ENCODE data around the gene SLC46A3.
"Not testable (repeated sequence)": the region's sequence is repeated elsewhere in the genome, so short reads cannot be mapped to it uniquely, and the experiment has no call there.

Gene SLC46A3, protein sequence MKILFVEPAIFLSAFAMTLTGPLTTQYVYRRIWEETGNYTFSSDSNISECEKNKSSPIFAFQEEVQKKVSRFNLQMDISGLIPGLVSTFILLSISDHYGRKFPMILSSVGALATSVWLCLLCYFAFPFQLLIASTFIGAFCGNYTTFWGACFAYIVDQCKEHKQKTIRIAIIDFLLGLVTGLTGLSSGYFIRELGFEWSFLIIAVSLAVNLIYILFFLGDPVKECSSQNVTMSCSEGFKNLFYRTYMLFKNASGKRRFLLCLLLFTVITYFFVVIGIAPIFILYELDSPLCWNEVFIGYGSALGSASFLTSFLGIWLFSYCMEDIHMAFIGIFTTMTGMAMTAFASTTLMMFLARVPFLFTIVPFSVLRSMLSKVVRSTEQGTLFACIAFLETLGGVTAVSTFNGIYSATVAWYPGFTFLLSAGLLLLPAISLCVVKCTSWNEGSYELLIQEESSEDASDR

DNA sequence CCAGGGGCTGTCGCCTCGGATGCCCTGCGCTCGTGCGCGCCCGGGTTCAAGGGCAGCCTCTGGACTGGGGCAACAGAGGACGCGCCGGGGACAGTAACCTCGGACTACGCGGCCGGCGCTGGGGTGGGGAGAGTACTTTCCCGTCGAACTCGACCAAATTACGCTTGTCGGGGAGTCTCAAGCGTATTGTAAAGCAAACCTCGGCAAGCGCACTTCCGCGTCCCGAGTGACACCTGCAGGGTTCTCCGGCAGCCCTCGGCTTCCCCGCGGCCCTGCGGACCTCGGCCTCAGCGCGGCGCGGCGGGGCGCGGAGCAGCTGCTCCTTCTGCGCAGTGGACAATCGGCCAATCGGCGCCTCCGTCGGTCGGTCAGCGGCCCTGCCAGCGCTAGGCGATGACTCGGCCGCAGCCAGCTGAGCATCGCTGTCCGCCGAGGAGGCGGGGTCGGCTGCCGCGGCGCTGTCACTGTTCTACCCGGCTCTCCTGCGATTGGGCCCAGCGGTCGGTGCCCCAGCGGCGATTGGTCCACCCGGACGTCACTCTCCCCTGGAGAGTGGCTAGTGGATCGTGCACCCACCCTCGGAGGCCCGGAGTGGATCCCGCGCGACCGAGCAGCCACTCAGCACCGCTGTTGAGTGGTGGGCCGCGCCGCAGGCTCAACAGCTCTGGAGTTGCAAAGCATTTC is at the start of gene SLC46A3:
Gene SLC46A3, minus strand, starts transcription at position 428 of the 684 bp plus-strand sequence. CDS start 972 bp downstream, outside the sequence.
- DNase-seq, result peak; percentile 97

DNA sequence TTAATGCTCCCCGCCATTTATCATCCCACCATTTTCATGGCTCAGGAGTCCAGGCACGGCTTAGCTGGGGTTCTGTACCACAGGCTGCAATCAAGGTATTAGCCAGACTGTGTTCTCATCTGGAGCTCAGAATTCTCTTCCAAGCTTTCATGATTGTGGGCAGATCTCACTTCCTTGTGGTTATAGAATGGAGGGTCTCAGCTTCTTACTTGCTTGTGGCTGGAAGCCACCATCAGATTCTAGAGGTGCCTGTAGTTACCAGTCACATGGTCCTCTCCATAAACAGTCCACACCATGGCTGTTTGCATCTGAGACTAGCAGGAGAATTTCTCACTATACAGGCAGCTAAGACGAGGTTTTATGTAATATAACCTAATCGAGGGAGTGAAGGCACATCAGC is 45.1 kb upstream of the SLC46A3 start:
- no peak for DNase-seq

DNA sequence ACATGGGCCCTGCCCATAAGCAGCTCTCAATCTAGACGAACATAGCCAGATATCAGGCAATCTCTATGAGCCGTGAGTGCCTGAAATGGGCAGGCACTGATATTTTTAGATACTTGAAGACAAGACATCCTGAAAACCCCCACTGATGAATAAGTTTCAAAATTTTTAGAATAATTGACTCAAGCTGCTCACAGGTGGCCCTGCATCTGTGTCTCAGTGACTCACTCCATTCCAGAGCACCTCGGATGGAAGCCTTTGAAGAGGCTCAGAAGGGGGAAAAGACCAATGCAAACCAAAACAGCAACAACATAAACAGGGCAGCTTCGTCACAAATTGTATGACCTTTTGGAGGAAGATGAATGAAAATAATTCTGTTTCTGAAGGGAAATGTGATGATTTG is 42.8 kb upstream of the SLC46A3 start:
- DNase-seq, result no peak

DNA sequence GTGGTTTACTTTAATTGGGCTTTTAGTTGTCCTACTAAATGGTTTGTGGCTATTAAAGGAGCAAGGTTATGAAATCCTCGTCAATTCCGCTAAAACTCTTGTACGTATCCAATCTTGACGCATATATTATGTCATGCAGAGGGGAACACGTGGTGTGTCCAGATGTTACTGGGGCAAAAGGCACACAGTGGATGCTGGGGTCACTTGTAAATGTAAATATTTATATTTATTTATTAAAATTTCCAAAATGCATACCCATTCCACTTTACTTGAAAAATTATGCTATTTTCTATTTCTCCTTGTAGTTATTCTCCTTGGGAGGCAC is 36.7 kb upstream of the SLC46A3 start:
- no peak for DNase-seq

DNA sequence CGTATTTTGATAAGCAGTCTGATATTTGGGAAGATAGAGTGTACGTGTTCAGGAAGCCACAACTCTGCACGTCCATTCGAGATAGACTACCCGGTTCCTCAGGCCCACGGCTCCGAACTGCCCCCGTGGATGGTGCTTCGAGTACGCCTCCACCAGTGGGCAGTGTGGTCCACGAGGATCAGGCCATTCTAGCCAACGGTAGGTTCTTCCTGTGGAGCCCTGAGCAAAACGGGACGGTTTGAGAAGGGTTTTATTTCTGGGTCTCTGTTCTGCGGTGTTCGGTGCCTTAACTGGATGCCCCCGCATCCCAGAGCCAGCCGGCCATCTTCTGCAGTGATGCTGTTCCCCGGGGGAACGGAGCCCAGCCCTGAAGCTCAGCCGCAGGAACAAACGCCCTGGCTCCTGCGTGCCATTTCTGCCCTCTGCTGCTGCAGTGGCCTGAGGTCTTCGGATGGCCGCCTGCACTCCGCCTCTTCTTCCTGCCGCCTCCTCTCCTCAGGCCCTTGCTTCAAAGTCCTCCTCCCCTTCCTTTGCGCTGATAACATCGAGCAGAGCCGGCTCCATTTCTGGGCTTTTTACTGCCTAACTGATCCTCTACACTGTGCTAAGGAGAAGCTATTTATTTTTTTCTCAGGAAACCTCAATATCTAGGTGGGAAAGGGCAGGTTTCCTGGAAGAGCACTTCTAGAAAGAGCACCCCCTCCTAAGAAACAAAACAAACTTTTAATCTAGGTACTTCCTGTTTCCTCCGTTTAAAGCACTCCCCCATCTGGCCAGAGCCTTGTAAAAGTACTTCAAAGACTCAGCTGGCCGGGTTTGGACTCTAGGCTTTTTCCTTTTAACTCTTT is 36.2 kb upstream of the SLC46A3 start:
- DNase-seq, result no peak

DNA sequence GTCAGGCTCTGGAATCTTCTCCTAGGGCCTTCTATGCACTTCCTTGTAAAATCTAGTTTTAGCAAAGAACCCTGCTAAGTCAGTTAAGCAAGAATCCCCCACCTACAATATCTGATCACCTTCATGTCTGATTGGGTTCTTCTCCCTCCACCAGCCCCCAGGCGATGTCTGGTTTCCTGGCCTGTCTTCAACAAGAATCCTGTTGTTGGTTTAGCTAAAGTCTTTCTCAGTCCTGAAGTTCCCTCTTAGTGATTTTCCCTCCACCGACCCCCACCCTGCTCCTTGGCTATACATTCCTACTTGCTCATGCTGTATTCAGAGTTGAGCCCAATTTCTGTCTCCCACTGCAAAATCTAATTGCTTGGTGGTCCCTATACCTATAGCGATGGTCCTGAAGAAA is 35.2 kb upstream of the SLC46A3 start:
- DNase-seq, result no peak

DNA sequence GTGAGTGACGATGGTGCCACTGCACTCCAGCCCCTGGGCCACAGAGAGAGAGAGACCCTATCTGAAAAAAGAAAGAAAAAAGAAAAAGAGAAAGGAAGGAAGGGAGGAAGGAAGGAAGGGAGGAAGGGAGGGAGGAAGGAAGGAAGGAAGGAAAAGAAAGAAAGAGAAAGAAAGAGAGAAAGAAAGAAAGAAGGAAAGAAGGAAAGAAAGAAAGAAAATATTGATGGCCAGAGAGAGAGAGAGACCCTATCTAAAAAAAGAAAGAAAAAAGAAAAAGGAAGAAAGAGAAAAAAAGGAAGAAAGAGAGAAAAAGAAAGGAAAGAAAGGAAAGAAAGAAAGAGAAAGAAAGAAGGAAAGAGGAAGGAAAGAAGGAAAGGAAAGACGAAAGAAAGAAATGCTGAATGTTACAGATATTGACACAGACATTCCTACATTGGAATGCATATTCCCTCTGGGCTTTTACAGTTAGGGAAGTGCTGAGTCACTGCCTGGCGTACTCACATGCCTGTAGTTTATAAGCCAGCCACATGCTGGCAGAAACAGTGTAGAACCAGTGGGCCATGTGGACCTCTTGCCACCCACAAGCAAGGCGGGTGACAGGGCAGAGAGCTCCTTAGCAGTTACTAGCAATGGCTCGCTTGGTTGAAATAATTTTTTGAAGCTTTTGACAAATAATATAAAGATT is 34.6 kb upstream of the SLC46A3 start:
- no peak for DNase-seq

DNA sequence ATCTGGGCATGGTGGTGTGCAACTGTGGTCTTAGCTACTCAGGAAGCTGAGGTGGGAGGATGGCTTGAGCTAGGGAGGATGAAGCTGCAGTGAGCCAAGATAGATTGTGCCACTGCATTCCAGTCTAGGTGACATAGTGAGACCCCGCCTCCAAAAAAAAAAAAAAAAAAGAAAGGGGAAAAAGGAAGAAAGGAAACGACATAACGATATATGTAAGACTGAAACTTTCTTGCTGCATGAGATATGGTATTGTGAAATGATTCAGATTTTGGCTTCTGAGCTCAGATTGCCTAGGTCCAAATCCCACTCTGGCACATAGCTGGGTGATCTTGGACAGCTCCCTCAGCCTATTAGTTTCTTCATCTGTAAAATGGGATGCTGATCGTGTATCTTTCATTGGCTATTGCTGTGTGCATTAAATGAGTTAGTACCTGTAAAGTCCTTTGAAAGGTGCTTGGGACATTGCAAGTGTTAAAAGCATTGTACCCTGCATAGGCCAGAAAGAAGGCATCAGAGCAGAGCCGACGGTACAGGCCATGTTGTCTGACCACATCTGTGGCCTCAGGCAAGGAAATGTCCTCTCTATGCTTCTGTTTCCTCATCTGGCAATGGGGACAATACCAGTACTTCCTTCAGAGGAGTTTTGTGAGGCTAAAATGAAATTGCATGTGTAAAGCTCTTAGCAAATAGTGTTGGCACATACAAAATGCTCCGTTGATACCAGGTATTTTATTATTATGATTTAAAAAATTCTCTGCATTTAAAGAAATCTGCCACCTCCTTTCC is 32.6 kb upstream of the SLC46A3 start:
- DNase-seq, result no peak

DNA sequence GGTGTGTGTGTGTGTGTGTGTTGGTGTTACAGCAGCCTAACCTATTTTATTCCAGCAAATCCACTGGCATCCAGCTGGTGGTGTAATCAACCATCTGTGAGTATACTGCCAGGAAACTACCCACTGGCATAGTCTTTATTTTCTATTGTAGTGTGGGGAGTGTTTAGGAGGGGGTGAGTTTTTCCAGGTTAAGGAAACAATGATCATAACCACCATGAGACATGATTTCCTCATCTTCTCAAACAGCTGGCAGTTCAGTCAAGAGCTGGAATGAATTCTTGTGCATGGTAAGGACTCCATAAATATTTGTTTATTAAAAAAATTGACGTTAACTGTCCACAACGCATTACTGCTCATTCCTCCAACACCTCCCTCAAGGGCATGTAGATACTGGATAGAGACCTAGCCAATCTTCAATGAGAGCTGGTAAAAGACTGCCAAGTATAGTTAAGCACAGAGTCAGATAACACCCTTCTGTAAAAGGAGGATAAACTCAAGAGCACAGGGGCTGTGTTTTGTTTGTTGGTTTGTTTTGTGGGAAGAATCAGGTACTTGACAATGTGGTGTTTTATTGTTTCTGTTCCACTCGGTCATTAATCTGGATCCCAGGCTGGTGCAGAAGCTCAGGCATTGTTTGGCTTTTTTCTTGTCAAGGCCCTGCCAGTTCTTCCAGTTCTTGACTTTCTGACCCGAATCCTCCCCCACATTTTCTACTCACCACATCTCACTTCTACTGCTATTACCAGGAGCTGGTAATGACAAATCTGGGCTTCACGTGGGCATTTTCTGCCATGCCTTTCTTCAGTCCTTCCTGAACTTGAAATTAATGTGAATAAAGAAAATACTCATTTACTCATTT is 31.6 kb upstream of the SLC46A3 start:
- DNase-seq, result no peak

DNA sequence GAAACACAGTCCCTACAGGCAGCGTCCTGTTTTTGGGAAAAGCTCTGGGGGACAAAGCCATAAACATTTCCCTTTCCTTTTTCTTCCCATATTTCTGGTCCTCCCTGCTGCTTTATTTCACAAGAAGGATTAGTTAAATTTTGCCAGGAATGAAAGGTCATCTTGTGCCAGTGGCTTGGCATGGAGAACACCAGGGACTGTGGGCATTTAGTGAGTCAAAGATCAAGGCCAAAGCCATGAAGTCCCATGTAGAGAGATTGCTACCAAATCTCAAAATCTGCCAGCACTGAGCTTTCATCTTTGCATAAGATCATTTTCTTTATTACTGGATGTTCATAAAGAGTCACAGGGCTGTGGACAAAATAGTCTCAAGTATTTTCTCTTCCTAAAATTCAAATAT is 29.1 kb upstream of the SLC46A3 start:
- DNase-seq, result no peak

DNA sequence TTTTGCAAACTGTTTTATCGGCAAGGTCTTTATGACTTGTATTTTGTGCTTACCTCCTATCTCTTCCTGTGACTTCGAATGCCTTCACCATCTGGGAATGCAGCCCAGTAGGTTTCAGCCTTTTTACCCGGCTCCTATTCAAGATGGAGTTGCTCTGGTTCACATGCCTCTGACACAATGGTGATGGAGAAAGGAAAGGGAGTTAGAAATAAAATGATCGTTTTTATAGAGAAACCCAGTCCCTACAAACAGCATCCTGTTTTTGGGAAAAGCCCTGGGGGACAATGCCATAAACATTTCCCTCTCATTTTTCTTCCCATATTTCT is 27.5 kb upstream of the SLC46A3 start:
- no peak for DNase-seq

DNA sequence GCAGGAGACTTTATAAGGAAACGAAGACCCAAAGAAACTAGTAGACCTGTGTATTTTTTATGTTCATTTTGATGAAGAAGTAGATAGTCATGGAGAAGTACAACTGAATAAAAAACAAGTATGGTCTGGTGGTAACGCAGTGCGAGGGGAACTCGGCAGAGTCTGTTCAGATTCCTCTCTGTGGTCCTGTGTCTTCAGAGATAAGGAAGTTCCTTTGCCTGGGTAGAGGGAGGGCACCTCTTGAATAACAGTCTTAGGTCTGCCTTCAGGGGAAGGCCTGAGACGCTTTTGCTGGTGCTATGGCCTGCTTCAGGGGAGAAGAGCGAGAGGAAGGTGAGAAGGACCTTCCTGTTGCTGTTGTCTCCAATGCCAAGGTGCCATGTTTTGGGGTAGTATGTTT is 25.9 kb upstream of the SLC46A3 start:
- DNase-seq, result no peak

DNA sequence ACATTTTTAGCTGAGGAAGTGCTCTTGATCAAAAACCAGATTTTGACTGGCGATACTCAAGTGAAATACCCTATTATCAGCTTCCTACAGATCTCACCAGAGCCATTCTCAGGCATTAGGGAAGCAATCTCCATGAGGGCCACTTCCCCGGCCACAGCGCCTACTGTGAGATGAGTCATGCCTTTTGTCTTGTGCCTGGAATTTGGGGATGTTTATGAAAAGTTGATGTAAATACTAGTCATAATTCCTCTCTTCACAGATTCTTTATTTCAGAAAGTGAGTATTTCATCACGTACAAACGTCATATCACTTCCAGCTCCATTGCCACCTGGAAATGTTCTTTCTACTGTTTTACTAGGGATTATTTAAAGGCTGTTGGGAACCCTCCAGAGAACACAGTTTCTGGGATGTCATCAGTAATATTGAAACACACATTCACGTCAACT is 25.3 kb upstream of the SLC46A3 start:
- DNase-seq, result no peak

DNA sequence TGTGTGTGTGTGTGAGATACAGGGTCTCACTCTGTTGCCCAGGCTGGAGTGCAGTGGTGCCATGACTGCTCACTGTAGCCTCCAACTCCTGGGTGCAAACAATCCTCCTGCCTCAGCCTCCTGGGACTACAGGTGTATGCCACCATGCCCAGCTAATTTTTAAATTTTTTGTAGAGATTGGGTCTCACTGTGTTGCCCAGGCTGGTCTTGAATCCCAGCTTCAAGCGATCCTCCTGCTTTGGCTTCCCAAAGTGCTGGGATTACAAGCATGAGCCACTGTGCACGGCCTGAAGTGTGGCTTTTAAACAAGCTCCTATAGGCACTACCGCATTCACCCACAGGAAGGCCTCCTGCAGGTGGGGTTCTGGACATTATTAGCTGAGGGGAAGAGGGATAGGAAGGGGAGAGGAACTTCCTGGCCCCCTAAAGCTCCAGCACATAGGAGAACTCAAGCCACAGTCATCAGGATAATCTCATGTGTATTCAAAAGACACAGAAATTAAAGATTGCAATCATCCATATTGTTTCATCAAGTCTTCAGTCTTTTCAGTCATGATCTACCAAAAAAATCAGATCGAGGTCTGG is 24.8 kb upstream of the SLC46A3 start:
- DNase-seq, result no peak

DNA sequence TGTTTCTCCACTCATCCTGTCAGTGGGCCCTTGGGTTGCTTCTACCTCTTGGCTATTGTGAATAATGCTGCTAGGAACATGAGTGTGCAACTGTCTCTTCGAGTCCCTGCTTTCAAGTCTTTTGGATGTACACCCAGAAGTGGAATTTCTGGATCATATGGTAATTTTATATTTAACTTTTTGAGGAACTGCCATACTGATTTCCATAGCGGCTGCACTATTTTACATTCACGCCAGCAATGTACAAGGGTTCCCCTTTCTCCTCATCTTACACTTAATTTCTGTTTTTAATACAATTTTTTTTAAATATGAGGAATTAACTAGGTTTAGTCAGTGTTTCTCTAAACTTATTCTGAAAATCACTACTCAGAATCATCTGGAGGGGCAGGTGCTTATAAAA is 24.2 kb upstream of the SLC46A3 start:
- no peak for DNase-seq

DNA sequence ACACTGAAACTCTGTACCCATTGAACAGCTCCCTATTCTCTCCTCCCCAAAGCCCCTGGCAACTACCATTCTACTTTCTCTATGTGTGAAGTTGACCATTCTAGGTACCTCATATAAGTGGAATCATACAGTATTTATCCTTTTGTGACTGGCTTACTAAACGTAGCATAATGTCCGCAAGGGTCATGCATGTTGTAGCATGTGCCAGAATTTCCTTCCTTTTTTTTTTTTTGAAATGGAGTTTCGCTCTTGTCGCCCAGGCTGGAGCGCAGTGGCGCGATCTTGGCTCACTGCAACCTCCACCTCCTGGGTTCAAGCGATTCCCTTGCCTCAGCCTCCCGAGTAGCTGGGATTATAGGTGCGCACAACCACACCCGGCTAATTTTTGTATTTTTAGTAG is 23.7 kb upstream of the SLC46A3 start:
- DNase-seq, result not testable (repeated sequence)

DNA sequence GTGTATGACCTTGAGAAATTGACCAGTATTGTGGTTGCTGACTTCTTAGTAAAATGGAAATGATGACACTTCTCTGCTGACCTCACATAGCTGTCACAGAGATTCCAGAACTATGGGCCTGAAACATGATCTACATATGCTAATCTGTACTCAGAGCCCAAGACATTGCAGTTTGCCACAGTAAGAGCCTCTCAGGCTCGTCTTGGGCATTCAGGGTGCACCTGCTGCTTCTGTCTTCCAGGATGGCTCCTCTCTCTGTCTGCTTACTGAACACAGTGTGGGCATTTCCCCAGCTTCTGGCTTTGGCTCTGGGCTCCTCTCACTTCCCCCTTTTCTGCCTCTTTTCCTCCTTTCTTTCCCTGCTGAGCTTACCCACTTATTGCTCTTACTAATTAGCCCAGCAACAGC is 22.3 kb upstream of the SLC46A3 start:
- no peak for DNase-seq

DNA sequence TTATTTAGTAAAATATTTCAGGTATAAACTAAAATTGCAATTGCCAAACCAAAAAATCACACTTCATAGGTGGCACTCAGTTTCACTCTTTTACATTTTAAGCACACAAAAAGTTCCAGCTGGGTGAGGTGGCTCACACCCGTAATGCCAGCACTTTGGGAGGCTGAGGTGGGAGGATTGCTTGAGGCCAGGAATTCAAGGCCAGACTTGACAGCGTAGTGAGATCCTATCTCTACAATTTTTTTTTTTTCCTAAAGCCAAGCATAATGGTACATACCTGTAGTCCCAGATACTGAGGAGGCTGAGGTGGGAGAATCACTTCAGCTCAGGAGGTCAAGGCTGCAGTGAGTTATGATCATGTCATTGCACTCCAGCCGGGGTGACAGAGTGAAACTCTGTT is 20.6 kb upstream of the SLC46A3 start:
- DNase-seq, result no peak

DNA sequence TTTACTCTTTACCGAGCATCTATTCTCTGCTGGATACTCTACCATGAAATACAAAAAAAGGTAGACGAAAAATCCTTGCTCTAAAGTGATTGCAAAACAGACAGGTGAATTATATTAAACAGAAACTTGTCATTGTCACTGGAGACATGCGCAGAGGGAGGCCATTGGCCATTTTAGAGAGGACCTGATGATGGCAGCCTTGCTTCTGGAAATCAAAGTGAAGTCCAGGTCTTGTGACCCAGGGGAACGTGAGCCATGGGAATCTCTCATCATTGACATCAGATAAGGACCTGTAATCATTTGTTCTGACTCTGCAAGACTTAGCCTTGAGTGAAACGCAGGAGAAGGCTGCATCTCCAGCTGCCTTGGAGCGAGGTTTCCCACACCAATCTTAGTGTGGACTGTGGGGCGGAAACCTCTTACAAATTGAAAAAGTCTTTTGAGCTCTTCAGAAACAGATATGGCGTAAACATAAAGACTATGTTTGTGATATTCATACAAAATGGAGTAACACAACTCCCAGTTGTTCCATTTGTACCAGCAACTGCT is 16.8 kb upstream of the SLC46A3 start:
- DNase-seq, result no peak

DNA sequence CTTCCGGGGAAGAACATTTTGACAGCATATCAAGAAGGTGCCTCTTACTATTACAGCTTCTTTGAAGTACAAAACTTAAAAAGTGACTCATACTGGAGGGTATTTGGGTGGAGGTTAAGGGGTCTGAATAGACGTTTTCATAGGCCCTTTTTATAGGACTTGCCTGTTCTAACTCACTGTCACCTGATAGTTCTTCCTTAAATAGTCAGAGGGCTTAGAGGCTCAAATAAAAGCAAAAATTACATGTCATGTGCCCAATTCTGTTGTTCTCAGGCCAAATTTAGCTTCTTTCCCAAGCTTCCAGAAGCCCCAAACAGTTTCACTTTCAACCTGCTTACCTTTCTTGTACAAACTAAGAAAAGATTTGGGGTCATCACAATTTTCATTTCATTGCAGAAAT is 16.1 kb upstream of the SLC46A3 start:
- no peak for DNase-seq

DNA sequence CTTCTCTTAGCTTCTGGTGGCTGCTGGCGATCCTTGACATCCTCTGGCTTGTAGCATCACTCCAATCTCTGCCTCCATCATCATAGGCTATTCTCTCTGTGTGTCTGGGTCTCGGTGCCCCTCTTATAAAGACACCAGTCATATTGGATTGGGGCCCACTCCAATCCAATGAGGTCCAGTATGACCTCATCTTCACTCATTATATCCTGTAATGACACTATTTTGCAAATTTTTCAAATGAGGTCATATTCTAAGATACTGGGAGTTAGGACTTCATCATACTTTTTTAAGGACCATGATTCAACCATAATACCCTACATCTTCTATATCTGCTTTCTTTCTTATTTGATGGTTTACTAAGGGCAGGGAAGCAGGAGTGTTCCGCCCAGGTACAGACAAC is 12.0 kb upstream of the SLC46A3 start:
- no peak for DNase-seq

Measured in stimulated activated CD4-positive, alpha-beta T cell treated with anti-CD3 and anti-CD28 coated beads, Interleukin-12 subunit alpha, Interleukin-12 subunit beta, amount 100 ng/mL, for 4 hours (primary cell).